HG03378 (cell line): Measurements from ENCODE around the gene TFAP2E.

Experiments
- ATAC-seq: cut with Tn5 transposase; IDR thresholded peaks from one replicate; pipeline ENCODE4 v1.9.1; 2021; ENCODE audit warnings: mild to moderate bottlenecking, moderate library complexity; ENCODE audit not compliant: unreplicated experiment

The TFAP2E gene

GRCh38 chr1:35640380-35641232 is 67.5 kb downstream of the TFAP2E start:
- no peak for ATAC-seq

GRCh38 chr1:35641233-35641866 is 68.2 kb downstream of the TFAP2E start, which contains the start of gene PSMB2:
Gene PSMB2 (minus strand): TSS chr1:35641526. CDS start chr1:35641432, 94 bp downstream.
- ATAC-seq = peak; percentile 66

GRCh38 chr1:35642471-35642955 is 69.4 kb downstream of the TFAP2E start:
- no peak for ATAC-seq

DNA sequence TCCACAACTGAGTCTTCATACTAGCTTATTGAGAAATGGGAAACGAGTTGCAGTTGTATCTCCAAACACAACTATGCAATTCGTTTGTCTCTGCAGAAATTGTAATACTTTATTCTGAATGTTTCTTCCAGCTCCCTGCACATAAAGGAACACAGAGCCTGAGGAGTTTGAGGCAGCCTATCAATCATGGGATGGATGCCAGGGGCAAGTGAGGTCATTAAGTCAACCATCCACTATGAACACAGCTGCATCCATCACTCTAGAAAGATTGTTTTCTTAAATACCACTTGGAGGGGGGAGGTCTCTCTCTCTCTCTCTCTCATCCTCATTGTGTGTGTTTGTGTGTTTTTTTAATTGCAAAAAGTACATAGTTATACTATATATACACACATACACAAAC is 71.1 kb downstream of the TFAP2E start:
- no peak for ATAC-seq
